Measurements from ENCODE around the gene NPSR1. TPM values are rescaled to one million over a fixed set of nuclear protein-coding genes. Genes with fewer than 3 reads are reported as not detected.

Gene NPSR1
- total RNA-seq, 2 donors from 2014 or later, result not detected

GRCh38 chr7:34751725-34752643 lies 94.0 kb downstream of the NPSR1 start:
- no peak for TF ChIP-seq POLR2AphosphoS5 (IDR thresholded peaks at IDR 0.05)
- no peak for TF ChIP-seq POLR2A (IDR thresholded peaks at IDR 0.05)
- TF ChIP-seq, protein P1, sequence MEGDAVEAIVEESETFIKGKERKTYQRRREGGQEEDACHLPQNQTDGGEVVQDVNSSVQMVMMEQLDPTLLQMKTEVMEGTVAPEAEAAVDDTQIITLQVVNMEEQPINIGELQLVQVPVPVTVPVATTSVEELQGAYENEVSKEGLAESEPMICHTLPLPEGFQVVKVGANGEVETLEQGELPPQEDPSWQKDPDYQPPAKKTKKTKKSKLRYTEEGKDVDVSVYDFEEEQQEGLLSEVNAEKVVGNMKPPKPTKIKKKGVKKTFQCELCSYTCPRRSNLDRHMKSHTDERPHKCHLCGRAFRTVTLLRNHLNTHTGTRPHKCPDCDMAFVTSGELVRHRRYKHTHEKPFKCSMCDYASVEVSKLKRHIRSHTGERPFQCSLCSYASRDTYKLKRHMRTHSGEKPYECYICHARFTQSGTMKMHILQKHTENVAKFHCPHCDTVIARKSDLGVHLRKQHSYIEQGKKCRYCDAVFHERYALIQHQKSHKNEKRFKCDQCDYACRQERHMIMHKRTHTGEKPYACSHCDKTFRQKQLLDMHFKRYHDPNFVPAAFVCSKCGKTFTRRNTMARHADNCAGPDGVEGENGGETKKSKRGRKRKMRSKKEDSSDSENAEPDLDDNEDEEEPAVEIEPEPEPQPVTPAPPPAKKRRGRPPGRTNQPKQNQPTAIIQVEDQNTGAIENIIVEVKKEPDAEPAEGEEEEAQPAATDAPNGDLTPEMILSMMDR (IDR thresholded peaks at IDR 0.05), result no peak
- H3K27me3 ChIP-seq (replicated peaks; ENCODE audit: insufficient read depth), result no peaks in the 10 kb centered on the region
- no peaks in the 10 kb centered on the region for H3K9me3 ChIP-seq
- no peaks in the 10 kb centered on the region for H3K4me1 ChIP-seq (replicated peaks)
- no peak overlapping the region for H3K4me3 ChIP-seq
- H3K36me3 ChIP-seq, result no peaks in the 10 kb centered on the region
- intact Hi-C loops (cut with DNase I), result no loop called here
- DNase-seq (ENCODE audit: low spot score), result no peak
- 89% methylated on average over 11 of the region's 11 CpGs for WGBS
- H3K27ac ChIP-seq, result no peak overlapping the region

GRCh38 chr7:34752929-34753328 lies 94.9 kb downstream of the NPSR1 start:
- no peaks in the 10 kb centered on the region for H3K9me3 ChIP-seq
- intact Hi-C loops (cut with DNase I), result no loop called here
- H3K36me3 ChIP-seq, result no peaks in the 10 kb centered on the region
- no peak overlapping the region for H3K27ac ChIP-seq
- H3K4me1 ChIP-seq (replicated peaks), result no peaks in the 10 kb centered on the region
- TF ChIP-seq, protein P1 (IDR thresholded peaks at IDR 0.05), result no peak
- TF ChIP-seq POLR2AphosphoS5 (IDR thresholded peaks at IDR 0.05), result no peak
- no peak for TF ChIP-seq POLR2A (IDR thresholded peaks at IDR 0.05)
- no peak overlapping the region for H3K4me3 ChIP-seq
- WGBS, result 46% methylated on average over 3 of the region's 3 CpGs
- DNase-seq (ENCODE audit: low spot score), result no peak
- H3K27me3 ChIP-seq (replicated peaks; ENCODE audit: insufficient read depth), result no peaks in the 10 kb centered on the region

DNA sequence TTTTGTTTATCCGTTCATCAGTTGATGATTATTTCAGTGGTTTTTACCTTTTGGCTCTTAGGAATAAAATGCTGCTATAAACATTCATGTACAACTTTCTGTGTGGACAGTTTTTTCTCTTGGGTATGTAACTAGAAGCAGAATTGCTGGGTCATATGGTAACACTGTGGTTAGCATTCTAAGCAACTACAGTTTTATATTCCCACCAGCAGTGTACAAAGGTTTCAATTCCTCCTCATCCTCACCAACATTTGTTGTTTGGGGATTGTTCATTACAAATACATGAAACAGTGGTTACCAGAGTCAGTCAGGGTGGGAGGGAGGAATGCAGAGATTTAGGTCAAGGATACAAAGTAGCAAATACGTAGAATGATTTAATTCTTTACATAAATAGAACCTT lies 97.0 kb downstream of the NPSR1 start:
- WGBS, result 88% methylated on average over 2 of the region's 2 CpGs
- no peak overlapping the region for H3K4me3 ChIP-seq
- TF ChIP-seq POLR2AphosphoS5 (IDR thresholded peaks at IDR 0.05) (no peak), POLR2A (IDR thresholded peaks at IDR 0.05) (no peak)
- H3K4me1 ChIP-seq (replicated peaks), result no peaks in the 10 kb centered on the region
- no peaks in the 10 kb centered on the region for H3K9me3 ChIP-seq
- H3K27ac ChIP-seq, result no peak overlapping the region
- H3K27me3 ChIP-seq (replicated peaks; ENCODE audit: insufficient read depth), result no peaks in the 10 kb centered on the region
- intact Hi-C loops (cut with DNase I), result no loop called here
- no peak for DNase-seq (ENCODE audit: low spot score)
- H3K36me3 ChIP-seq, result no peaks in the 10 kb centered on the region

- Histone ChIP-seq H3K36me3 (no peaks in the 10 kb centered on the region), H3K27ac (no peak overlapping the region), H3K27me3 (replicated peaks; ENCODE audit: insufficient read depth) (no peaks in the 10 kb centered on the region), H3K4me3 (no peak overlapping the region), H3K4me1 (replicated peaks) (no peaks in the 10 kb centered on the region), H3K9me3 (no peaks in the 10 kb centered on the region)
- intact Hi-C loops (cut with DNase I), result no loop called here
- DNase-seq (ENCODE audit: low spot score), result no peak
- no peak for TF ChIP-seq POLR2A (IDR thresholded peaks at IDR 0.05)
- TF ChIP-seq POLR2AphosphoS5 (IDR thresholded peaks at IDR 0.05), result no peak
- TF ChIP-seq, protein P1 (IDR thresholded peaks at IDR 0.05), result no peak
- 16% methylated on average over 4 of the region's 4 CpGs for WGBS
Observed at GRCh38 chr7:34756025-34756437, 98.0 kb downstream of the NPSR1 start.

DNA sequence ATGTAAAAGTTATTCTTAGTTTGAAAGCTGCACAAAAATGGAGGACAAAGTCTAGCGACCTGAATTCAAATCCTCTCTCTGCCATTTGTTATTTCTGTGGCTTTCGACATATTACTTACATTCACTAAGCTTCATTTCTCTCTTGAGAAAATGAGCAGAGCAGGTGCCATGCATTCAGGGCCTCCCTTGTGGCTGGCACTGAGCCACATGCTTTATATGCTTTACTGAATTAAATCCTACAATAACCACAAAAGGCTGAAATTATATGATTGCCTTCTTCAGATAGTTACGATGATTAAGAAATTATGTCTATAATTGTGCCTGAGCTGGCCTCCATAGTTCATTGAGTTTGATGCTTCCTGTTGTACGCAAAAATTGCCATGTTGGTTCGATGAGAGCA lies 98.7 kb downstream of the NPSR1 start:
- Histone ChIP-seq H3K4me3 (no peak overlapping the region), H3K27ac (no peak overlapping the region), H3K36me3 (no peaks in the 10 kb centered on the region), H3K4me1 (replicated peaks) (no peaks in the 10 kb centered on the region), H3K9me3 (no peaks in the 10 kb centered on the region), H3K27me3 (replicated peaks; ENCODE audit: insufficient read depth) (no peaks in the 10 kb centered on the region)
- 89% methylated on average over 5 of the region's 5 CpGs for WGBS
- no peak for DNase-seq (ENCODE audit: low spot score)
- TF ChIP-seq, protein P1 (IDR thresholded peaks at IDR 0.05), result no peak
- TF ChIP-seq POLR2AphosphoS5 (IDR thresholded peaks at IDR 0.05) (no peak), POLR2A (IDR thresholded peaks at IDR 0.05) (no peak)
- intact Hi-C loops (cut with DNase I), result no loop called here

Data from prostate gland (tissue), 2 donors.